Stimulated activated CD4-positive, alpha-beta T cell treated with anti-CD3 and anti-CD28 coated beads, Interleukin-1b, Interleukin-23, amount 100 ng/mL, for 24 hours (primary cell): ENCODE data around the gene CAD.
"Not testable (repeated sequence)": the region's sequence is repeated elsewhere in the genome, so short reads cannot be mapped to it uniquely, and the experiment has no call there.

Source experiments
- DNase-seq, 4 experiments: peaks; one replicate each; pipeline ENCODE4 v3.0.0-alpha.2; 2020; ENCODE audit warnings: low read depth in 4 of 4, low spot score in 1 of 4

The CAD gene

DNA sequence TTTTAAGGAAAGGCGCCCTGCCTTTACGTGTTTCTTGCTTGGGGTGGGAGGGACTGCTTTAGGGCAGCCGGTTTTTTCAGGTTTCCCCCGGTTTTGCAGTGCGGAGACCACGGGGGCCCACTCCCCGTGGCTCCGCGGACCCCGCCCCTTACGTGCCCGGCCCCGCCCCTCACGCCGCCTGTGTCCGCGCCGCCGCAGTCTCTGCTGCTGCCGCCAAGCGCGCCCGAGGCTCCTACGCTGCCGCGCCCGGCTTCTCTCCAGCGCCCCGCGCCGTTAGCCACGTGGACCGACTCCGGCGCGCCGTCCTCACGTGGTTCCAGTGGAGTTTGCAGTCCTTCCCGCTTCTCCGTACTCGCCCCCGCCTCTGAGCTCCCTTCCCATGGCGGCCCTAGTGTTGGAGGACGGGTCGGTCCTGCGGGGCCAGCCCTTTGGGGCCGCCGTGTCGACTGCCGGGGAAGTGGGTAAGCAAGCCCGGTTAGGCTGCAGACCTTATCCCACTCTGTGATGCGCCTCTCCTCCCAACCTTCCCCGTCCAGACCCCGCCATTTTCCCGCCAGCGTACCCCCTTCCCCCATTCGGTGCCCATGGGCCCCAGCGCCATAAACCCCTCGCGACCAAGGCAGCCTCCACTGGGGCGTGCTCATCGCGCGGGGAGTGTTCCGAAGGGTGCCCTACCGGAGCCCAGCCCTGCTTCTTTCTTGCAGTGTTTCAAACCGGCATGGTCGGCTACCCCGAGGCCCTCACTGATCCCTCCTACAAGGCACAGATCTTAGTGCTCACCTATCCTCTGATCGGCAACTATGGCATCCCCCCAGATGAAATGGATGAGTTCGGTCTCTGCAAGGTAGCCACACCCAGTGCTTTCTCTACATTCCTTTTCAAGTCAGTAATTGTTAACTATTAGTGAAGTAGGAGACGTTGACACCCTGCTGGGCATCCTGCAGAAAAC is at the start of gene CAD:
Gene CAD, plus strand, starts transcription at position 197 of the 949 bp plus-strand sequence. Its CDS starts 183 bp downstream, at position 380.
- DNase-seq: peak; percentile 79 to 86 (median 84)

DNA sequence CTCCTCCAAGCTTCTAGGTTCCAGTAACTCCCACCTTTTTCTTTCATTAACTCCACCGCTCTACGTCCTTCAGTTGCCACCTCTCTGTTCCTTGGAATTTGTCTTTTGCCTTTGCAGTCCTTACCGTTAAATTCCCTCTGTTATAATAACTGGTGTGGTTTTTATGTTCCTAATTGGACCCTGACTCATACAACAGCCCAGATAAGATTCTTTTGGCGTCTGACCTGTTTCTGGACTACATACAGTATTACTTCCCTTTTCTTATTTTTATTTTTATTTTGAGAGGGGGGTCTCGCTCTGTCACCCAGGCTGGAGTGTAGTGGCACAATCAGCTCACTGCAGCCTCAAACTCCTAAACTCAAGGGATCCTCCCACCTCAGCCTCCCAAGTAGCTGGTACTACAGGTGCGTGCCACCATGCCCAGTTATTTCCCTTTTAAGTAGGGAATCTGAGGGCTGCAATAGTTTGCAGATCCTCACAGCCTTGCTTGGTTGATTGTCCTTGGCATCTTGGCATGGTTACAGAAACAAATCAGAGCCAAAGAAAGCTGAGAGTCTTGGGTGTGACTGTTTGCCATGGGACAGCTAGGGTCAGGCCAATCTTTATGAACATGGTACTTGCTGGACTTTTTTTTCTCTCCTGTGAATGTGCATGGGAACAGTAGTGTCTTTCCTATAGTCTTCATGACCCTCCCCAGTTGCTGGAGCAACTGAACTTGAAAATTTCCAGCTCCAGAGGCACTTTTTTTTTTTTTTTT is 46.4 kb upstream of the CAD start:
- no peak for DNase-seq

DNA sequence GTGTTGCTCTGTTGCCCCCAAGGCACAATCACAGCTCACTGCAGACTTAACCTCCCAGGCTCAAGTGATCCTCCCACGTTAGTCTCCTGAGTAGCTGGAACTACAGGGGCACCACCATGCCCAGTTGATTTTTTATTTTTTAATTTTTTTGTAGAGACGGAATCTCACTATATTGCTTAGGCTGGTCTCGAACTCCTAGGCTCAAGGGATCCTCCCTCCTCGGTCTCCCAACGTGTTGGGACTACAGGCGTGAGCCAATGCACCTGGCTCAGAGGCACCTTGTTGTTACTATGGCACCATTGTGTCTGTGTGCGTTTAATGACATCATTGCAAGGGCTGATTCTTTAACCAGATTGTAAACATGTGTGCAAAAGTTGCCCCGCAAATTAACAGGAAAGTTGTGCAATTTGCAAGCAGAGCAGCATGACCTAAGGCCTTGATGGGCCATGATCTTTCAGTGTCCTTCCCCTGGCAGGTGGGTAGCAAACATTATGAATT is 45.8 kb upstream of the CAD start:
- no peak for DNase-seq

- DNase-seq: no peak
These were observed 42.5 kb upstream of the CAD start for GRCh38 chr2:27174638-27175037.

DNA sequence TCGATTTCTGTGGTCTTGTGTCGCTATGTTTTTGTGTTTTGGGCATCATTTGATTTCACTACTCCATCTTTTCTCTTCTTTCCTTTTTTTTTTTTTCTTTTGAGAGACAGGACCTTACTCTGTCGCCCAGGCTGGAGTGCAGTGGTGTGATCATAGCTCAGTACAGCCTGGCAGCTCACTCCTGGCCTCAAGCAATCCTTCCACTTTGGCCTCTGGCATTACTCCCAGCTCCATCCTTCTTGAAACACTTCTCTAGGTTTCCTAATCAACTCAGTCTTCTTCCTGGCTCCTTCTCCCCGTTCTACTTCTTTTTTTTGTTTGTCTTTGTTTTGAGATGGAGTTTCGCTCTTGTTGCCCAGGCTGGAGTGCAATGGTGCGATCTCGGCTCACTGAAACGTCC is 41.8 kb upstream of the CAD start:
- no peak for DNase-seq

- not testable (repeated sequence) for DNase-seq
These were observed 41.4 kb upstream of the CAD start for GRCh38 chr2:27175781-27176180.

DNA sequence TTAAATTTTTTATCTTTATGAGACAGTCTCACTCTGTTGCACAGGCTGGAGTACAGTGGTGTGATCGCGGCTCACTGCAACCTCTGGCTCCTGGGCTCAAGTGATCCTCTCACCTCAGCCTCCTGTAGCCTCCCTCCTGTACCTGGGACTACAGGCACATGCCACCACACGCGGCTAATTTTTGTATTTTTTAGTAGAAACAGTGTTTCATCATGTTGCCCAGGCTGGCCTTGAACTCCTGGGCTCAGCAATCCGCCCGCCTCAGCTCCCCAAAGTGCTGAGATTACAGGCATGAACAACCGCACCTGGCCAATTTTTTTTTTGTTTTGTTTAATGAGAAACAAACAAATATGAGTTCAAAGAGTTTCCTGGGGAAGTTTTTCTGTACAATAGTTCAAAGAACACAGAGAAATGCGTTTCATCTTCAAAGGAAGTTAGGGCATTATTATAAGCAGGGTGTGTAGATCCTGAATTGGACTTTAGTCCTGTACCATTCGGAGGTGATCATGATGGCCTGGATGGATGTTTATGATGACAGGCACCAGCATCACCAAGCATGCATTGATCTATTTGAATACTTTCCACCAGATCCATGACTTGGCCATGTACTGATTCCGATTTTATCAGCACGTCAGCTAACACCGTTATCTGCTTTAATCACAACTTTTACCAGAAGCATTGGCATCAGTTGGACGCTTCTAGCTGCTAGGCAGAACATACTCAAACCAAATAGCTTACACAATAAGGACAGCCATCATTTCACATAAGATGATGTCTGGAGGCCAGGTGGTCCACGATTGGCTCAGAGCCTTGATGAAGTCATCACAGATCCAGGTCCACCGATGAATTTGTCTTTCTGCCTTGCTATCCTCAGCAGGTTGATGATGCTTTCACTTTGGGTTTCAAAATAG is 39.5 kb upstream of the CAD start:
- DNase-seq: no peak

DNA sequence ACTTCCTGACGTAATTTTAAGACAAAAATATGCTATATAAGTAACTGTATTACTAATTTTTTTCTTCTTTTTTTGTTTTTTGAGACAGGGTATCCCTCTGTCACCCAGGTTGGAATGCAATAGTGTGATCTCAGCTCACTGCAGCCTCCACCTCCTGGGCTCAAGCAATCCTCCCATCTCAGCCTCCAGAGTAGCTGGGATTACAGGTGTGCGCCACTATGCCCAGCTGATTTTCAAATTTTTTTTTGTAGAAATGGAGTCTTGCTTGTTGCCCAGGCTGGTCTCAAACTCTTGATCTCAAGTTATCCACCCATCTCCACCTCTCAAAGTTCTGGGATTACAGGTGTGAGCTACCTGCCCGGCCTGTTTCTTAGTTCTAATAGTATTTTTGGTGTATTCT is 38.7 kb upstream of the CAD start:
- DNase-seq: no peak

- no peak for DNase-seq
These were observed 37.7 kb upstream of the CAD start for GRCh38 chr2:27179344-27180000.

DNA sequence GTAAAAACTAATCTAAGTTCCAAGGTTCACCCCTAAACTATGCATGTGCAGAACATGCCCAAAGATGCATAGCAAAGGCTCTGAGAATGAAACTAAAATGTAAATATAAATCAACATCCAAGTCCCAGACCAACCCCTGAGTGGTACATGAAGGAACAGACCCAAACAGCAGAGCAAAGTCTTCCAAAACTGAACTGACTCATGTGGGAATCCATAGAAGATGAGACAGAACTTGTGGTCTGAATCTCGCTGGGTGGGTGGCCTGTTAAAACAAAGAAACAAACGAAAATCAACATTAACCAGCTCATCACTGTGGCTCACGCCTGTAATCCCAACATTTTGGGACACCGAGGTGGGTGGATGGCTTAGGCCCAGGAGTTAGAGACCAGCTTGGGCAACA is 34.8 kb upstream of the CAD start:
- no peak for DNase-seq

DNA sequence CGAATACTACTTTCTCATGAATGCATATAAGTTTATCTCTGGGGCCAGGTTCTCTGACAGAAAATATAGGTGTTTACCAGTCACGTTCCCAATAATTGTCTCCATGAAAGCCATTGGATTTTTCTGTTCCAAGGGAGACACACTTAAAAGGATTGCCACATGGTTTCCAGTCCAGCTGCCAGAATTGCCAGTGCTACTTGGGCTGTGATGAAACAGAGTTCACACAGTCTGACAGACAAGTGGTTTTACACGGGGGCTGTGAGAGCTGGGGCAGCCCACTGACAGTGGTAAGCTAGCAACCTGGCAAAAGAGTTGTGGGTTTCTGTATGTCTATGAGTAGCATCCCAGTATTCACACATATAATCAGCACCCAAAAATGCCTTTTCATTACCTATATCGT is 33.1 kb upstream of the CAD start:
- DNase-seq: no peak

DNA sequence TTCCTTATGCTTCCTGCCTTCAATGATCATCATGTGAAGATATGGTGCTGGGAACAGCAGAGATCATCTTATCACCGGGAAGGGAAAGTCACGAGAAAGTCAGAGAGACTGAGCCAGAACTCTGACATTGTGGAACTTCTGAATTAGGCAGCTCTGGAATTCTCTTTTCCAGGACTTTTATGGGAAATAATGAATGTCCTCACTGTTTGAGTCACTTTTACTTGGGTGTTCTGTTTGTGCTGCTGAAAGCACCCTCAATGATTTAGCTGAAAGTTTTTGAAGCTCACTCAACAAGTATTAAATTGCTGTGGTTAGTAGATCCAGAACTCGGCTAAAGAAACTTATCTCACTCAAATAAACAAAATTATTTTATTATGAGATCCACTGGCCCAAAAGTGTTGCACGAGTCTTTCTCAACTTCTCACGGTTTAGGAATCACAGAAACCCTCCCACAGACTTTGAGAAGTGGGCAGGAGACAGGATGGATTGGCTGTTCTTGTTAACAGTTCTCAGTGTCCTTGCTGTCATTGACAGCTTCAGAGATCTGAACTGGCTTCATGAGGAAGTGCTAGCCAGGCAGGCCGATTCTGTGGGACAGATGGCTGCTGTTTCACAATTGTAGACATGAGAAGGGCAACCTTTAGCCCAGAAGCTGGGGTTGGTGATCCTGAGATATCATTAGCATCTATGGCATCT is 31.7 kb upstream of the CAD start:
- no peak for DNase-seq

- no peak for DNase-seq
These were observed 30.4 kb upstream of the CAD start for GRCh38 chr2:27186613-27187345.

DNA sequence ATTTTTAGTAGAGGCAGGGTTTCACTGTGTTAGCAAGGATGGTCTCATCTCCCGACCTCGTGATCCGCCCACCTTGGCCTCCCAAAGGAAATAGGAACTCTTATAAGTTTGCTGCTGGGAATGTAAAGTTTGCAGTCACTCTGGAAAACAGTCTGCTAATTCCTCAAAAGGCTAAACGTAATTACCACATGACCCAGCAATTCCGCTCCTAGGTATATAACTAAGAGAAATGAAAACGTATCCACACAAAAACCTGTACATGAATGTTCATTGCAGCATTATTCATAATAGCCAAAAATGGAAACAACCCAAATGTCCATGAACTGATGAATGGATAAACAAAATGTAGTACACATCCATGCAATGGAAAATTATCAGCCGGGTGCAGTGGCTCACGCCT is 27.2 kb upstream of the CAD start:
- DNase-seq: no peak

DNA sequence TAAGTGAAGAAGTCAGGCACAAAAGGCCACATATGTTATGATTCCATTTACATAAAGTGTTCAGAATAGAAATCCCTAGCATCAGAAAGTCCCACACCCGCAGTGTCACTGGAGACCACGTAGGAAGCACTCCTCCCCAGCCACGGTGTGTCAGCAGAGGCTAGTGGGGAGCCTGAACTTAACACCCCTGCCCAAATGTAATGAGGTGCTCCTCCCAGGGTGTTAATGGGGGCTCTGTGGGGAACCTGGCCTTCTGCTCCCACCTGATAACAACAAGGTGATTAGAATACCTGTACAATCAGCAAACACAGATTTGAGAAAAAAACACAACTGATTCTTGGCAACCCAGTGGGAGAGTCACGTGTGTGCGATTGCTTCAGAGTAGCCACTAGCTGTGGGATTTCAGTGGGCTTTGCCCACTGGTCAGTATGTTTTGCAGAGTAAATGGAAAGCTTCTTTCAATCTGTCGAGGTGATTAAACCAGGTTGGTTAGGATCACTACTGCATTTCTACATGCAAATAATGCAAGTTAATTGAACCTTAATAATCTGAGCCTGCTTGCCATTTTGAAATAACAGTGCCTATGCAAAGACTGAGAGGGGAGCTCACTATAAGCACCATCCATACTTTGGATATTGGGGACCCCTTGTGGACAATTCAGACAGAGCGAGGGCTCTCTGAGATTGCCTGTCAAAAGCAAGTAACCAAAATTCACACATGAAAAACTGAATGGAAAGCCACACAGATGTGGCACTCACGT is 25.9 kb upstream of the CAD start:
- DNase-seq: peak in 1 of 4 experiments; percentile 20

- DNase-seq: no peak
These were observed 22.4 kb upstream of the CAD start for GRCh38 chr2:27194538-27195354.

GRCh38 chr2:27195799-27196198 is 21.4 kb upstream of the CAD start:
- DNase-seq: not testable (repeated sequence)

- DNase-seq: not testable (repeated sequence)
These were observed 19.1 kb upstream of the CAD start for GRCh38 chr2:27198068-27198467.
